Neural progenitor cell (in vitro differentiated cells): ENCODE measurements around the gene FUNDC2.

Experiments
- EZH2 ChIP-seq: fragments of 200-600 bp; sonication (generic); IDR thresholded peaks from 2 replicates; pipeline ENCODE4 v1.6.1; 2017; ENCODE audit warnings: antibody characterized with exemption, mild to moderate bottlenecking, moderate library complexity
- TF ChIP-seq, protein P1 (sequence below): fragments of 200-600 bp; sonication (generic); IDR thresholded peaks from 2 replicates; pipeline ENCODE4 v1.5.1; 2017; ENCODE audit warnings: antibody characterized with exemption, mild to moderate bottlenecking

DNA sequence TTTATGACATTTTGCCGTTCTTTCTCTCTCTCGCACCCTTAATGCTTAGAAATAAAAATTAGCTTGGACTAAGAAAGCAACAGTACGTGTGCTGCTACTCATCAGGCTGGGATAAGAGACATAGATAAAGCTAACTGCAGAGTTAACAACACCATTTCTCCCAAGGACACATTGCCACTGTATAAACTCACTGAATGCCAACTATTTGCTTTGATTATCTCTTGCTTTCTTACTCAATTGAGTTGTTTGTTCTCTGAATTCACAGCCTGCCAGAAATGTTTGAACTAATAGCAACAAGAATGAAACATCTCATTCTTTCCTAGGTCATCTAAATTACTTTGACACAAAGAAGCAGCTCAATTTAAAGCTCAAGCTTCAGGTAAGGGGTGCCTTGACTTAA, 38.7 kb upstream of the FUNDC2 start:
- TF ChIP-seq, protein P1, sequence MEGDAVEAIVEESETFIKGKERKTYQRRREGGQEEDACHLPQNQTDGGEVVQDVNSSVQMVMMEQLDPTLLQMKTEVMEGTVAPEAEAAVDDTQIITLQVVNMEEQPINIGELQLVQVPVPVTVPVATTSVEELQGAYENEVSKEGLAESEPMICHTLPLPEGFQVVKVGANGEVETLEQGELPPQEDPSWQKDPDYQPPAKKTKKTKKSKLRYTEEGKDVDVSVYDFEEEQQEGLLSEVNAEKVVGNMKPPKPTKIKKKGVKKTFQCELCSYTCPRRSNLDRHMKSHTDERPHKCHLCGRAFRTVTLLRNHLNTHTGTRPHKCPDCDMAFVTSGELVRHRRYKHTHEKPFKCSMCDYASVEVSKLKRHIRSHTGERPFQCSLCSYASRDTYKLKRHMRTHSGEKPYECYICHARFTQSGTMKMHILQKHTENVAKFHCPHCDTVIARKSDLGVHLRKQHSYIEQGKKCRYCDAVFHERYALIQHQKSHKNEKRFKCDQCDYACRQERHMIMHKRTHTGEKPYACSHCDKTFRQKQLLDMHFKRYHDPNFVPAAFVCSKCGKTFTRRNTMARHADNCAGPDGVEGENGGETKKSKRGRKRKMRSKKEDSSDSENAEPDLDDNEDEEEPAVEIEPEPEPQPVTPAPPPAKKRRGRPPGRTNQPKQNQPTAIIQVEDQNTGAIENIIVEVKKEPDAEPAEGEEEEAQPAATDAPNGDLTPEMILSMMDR: no peak
- TF ChIP-seq EZH2: no peak
